HEK293 (cell line): ENCODE data around the gene CNRIP1.
A peak's percentile ranks its signal among the peaks of the same experiment; 100 is the strongest.

Experiments
- REPIN1 ChIP-seq: fragments of 450-650 bp; formaldehyde crosslinking; IDR thresholded peaks from 2 replicates; pipeline ENCODE4 v1.5.1; 2017; ENCODE audit warnings: missing biosample characterization, missing genetic modification characterization, low read depth
- ZBTB7A ChIP-seq: fragments of 450-650 bp; formaldehyde crosslinking; IDR thresholded peaks from 2 replicates; pipeline ENCODE4 v1.5.1; 2016; ENCODE audit warnings: low read depth, missing biosample characterization, missing genetic modification characterization
- ZBTB8A ChIP-seq: fragments of 450-650 bp; formaldehyde crosslinking; IDR thresholded peaks from 2 replicates; pipeline ENCODE4 v1.5.1; 2016; ENCODE audit warnings: missing biosample characterization, missing genetic modification characterization
- ZNF138 ChIP-seq: fragments of 450-650 bp; formaldehyde crosslinking; IDR thresholded peaks from 2 replicates; pipeline ENCODE4 v1.5.1; 2016; ENCODE audit warnings: missing biosample characterization, missing genetic modification characterization, borderline replicate concordance
- ZNF433 ChIP-seq: fragments of 450-650 bp; formaldehyde crosslinking; IDR thresholded peaks from 2 replicates; pipeline ENCODE4 v1.5.1; 2016; ENCODE audit warnings: missing biosample characterization, missing genetic modification characterization, low read depth
- ZNF658 ChIP-seq: fragments of 450-650 bp; formaldehyde crosslinking; IDR thresholded peaks from 2 replicates; pipeline ENCODE4; 2016; ENCODE audit warnings: missing biosample characterization, missing genetic modification characterization
- TF ChIP-seq, protein P1 (sequence below): fragments of 450-650 bp; formaldehyde crosslinking; IDR thresholded peaks from 2 replicates; pipeline ENCODE4 v1.5.1; 2016; ENCODE audit warnings: missing biosample characterization, missing genetic modification characterization
- TF ChIP-seq, protein P2 (sequence below): fragments of 450-650 bp; formaldehyde crosslinking; optimal IDR thresholded peaks from 2 replicates; pipeline ENCODE3; 2016; ENCODE audit warnings: missing biosample characterization, mild to moderate bottlenecking, missing genetic modification characterization
- TF ChIP-seq, protein P3 (sequence below): fragments of 450-650 bp; formaldehyde crosslinking; IDR thresholded peaks from 2 replicates; pipeline ENCODE4 v1.5.1; 2016; ENCODE audit warnings: missing biosample characterization, missing genetic modification characterization, low read depth
- TF ChIP-seq, protein P4 (sequence below): fragments of 450-650 bp; formaldehyde crosslinking; IDR thresholded peaks from 2 replicates; pipeline ENCODE4 v1.5.1; 2016; ENCODE audit warnings: missing biosample characterization, missing genetic modification characterization, low read depth

DNA sequence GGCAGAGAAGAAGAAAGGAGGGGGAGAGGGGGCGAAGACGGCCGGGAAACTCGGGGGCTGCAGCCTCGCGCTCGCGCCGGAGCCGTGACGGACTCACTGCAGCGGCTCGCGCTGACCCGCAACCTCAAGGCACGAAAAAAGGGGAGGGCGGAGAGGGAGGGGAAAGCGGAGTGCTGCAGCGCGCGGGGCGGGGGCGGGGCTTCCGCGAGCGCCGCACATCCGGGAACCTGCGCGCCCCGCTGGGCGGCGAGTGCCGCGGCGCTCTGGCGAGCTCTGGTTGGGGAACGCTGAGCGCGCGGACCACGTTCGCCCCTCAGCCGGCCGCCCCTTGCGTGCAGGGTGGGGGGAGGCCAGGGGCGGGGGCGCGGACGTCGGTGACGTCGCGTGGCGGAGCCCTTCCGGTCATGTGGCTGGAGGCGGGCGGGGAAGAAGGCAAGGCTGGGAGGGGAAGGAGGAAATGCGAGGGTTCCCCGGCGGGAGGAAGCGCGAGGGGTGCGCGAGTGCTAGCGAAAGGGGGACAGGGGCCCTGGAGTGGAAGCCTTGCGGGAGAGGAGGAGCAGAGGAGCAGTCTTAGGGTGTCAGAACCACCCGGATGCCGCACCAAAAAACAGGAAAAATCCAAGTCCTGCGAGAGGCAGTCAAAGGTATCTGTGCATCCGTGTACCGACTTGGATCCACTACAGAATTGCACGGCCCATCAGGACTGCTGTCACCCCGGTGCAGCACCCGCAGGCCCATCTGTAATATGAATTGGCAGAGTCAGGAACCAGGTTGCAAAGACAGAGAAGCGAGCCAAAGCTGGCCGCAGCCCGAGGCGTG, 67.1 kb downstream of the CNRIP1 start, which contains the start of gene PPP3R1:
- TF ChIP-seq ZBTB8A (tag by site-specific recombination) = no peak
- TF ChIP-seq ZBTB7A = no peak
- TF ChIP-seq, protein P1, sequence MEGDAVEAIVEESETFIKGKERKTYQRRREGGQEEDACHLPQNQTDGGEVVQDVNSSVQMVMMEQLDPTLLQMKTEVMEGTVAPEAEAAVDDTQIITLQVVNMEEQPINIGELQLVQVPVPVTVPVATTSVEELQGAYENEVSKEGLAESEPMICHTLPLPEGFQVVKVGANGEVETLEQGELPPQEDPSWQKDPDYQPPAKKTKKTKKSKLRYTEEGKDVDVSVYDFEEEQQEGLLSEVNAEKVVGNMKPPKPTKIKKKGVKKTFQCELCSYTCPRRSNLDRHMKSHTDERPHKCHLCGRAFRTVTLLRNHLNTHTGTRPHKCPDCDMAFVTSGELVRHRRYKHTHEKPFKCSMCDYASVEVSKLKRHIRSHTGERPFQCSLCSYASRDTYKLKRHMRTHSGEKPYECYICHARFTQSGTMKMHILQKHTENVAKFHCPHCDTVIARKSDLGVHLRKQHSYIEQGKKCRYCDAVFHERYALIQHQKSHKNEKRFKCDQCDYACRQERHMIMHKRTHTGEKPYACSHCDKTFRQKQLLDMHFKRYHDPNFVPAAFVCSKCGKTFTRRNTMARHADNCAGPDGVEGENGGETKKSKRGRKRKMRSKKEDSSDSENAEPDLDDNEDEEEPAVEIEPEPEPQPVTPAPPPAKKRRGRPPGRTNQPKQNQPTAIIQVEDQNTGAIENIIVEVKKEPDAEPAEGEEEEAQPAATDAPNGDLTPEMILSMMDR (tag by site-specific recombination) = no peak
- TF ChIP-seq, protein P2, sequence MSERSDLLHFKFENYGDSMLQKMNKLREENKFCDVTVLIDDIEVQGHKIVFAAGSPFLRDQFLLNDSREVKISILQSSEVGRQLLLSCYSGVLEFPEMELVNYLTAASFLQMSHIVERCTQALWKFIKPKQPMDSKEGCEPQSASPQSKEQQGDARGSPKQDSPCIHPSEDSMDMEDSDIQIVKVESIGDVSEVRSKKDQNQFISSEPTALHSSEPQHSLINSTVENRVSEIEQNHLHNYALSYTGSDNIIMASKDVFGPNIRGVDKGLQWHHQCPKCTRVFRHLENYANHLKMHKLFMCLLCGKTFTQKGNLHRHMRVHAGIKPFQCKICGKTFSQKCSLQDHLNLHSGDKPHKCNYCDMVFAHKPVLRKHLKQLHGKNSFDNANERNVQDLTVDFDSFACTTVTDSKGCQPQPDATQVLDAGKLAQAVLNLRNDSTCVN (tag by site-specific recombination) = peak; percentile 75
- TF ChIP-seq, protein P3, sequence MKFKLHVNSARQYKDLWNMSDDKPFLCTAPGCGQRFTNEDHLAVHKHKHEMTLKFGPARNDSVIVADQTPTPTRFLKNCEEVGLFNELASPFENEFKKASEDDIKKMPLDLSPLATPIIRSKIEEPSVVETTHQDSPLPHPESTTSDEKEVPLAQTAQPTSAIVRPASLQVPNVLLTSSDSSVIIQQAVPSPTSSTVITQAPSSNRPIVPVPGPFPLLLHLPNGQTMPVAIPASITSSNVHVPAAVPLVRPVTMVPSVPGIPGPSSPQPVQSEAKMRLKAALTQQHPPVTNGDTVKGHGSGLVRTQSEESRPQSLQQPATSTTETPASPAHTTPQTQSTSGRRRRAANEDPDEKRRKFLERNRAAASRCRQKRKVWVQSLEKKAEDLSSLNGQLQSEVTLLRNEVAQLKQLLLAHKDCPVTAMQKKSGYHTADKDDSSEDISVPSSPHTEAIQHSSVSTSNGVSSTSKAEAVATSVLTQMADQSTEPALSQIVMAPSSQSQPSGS (tag by site-specific recombination) = peak; percentile 53; the same call in 1 of the 2 replicates
- TF ChIP-seq REPIN1 (tag by site-specific recombination) = no peak
- TF ChIP-seq ZNF658 (tag by site-specific recombination) = no peak
- TF ChIP-seq, protein P4, sequence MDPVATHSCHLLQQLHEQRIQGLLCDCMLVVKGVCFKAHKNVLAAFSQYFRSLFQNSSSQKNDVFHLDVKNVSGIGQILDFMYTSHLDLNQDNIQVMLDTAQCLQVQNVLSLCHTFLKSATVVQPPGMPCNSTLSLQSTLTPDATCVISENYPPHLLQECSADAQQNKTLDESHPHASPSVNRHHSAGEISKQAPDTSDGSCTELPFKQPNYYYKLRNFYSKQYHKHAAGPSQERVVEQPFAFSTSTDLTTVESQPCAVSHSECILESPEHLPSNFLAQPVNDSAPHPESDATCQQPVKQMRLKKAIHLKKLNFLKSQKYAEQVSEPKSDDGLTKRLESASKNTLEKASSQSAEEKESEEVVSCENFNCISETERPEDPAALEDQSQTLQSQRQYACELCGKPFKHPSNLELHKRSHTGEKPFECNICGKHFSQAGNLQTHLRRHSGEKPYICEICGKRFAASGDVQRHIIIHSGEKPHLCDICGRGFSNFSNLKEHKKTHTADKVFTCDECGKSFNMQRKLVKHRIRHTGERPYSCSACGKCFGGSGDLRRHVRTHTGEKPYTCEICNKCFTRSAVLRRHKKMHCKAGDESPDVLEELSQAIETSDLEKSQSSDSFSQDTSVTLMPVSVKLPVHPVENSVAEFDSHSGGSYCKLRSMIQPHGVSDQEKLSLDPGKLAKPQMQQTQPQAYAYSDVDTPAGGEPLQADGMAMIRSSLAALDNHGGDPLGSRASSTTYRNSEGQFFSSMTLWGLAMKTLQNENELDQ (tag by site-specific recombination) = no peak
- TF ChIP-seq ZNF138 (tag by site-specific recombination) = no peak
- TF ChIP-seq ZNF433 (tag by site-specific recombination) = no peak
